NCI-H524 treated with DMSO at 0.1 percent for 48 hours (cell line): ENCODE results near the gene STAT5A.
"Not testable (repeated sequence)": the region's sequence is repeated elsewhere in the genome, so short reads cannot be mapped to it uniquely, and the experiment has no call there.

Source experiments
- DNase-seq: peaks from one replicate; lab custom pipeline; 2025; lab: John Stamatoyannopoulos, UW

The STAT5A gene

DNA sequence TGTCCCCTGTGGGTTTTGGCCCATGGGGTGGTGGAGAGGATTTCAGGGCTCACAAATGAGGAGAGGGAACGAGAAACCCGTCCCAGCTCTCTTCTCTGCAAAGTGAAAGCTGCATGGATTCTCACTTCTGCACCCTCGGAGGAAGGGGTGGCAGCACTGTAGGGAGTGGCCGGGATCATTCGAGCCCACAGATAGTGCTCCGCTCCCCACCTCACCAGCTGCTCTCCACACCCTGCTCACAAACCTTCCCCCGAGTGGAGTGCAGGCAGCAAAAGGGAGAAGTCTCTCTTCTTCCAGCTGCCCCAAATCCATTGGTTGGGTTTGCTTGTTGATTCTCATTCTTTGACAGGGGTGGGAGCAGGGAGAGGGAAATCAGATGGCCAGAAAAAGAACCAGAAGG, 20.1 kb downstream of the STAT5A start:
- DNase-seq: no peak

- DNase-seq: no peak
Measured at GRCh38 chr17:42309142-42309541, 20.8 kb downstream of the STAT5A start.

GRCh38 chr17:42309986-42310786, 21.9 kb downstream of the STAT5A start:
- DNase-seq: no peak

DNA sequence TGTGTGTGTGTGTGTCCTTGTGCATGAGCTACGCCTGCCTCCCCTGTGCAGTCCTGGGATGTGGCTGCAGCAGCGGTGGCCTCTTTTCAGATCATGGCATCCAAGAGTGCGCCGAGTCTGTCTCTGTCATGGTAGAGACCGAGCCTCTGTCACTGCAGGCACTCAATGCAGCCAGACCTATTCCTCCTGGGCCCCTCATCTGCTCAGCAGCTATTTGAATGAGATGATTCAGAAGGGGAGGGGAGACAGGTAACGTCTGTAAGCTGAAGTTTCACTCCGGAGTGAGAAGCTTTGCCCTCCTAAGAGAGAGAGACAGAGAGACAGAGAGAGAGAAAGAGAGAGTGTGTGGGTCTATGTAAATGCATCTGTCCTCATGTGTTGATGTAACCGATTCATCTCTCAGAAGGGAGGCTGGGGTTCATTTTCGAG, 22.5 kb downstream of the STAT5A start:
- DNase-seq: no peak

DNA sequence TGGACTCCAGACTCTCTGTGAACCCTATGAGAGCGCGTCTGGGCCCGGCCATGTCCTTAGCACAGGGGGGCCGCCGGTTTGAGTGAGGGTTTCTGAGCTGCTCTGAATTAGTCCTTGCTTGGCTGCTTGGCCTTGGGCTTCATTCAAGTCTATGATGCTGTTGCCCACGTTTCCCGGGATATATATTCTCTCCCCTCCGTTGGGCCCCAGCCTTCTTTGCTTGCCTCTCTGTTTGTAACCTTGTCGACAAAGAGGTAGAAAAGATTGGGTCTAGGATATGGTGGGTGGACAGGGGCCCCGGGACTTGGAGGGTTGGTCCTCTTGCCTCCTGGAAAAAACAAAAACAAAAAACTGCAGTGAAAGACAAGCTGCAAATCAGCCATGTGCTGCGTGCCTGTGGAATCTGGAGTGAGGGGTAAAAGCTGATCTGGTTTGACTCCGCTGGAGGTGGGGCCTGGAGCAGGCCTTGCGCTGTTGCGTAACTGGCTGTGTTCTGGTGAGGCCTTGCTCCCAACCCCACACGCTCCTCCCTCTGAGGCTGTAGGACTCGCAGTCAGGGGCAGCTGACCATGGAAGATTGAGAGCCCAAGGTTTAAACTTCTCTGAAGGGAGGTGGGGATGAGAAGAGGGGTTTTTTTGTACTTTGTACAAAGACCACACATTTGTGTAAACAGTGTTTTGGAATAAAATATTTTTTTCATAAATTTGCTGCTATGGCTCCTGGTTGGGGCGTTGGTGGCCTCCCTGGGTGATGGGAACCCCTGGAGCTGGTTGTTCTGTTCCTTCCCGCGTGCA, 23.1 kb downstream of the STAT5A start:
- no peak for DNase-seq

GRCh38 chr17:42312035-42312284, 23.7 kb downstream of the STAT5A start:
- DNase-seq: no peak

DNA sequence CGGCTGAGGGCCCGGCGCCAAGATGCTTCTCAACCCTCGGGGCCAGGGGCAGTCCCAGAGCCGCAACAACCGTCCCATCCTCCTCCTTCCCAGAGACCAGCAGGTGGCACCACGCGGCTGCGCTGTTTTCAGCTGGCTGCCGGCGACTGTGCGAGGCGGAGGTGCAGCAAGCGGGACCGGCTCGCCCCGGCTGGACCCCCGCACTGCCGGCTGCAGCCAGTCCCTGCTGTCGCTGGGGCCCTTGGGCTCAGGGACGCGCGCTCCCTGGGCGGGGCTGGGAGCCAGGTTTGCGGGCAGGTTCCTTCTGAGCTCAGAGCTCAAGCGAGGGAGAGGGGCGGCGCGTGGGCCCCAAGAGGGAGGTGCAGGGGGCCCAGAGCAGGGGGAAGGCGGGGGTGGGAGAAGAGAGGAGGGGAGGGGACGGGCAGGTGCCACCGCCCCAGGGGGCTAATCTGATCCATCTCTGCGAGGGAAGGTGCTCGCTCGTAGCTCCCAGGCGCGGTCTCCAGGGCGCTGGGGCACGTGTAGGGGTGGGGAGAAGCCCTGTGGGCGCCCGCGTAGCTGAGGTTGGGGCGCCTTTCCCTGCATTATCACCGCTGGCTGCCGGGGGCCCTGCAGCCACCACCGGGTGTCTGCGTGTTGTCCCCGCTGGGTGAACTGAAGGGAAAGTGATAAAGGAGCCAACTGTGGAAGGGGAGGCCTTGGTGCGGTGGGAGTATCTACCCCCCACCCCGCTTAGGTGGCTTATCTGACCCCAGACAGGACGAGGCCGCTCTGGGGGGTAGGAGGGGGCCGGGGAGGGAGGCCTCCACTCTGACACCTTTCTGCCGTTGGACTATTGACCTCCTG, 24.2 kb downstream of the STAT5A start:
- DNase-seq: peak; percentile 84

DNA sequence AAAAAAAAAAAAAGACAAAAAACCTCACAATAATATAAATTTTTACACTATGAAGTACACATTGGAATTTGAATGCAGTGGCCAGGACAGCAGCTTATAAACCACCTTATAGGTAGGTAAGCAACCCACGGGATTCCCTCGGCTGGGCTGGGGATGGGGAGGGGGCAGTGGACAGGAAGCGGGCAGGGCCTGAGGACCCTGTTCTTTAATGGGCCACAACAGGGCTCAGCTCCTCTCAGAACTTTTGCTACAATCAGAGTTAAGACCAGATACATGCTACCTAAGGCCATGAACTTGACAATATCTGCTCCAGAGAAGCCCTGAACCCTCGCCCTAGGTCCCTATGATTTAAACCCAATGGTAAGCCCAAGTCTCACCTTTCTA, 25.1 kb downstream of the STAT5A start:
- no peak for DNase-seq

DNA sequence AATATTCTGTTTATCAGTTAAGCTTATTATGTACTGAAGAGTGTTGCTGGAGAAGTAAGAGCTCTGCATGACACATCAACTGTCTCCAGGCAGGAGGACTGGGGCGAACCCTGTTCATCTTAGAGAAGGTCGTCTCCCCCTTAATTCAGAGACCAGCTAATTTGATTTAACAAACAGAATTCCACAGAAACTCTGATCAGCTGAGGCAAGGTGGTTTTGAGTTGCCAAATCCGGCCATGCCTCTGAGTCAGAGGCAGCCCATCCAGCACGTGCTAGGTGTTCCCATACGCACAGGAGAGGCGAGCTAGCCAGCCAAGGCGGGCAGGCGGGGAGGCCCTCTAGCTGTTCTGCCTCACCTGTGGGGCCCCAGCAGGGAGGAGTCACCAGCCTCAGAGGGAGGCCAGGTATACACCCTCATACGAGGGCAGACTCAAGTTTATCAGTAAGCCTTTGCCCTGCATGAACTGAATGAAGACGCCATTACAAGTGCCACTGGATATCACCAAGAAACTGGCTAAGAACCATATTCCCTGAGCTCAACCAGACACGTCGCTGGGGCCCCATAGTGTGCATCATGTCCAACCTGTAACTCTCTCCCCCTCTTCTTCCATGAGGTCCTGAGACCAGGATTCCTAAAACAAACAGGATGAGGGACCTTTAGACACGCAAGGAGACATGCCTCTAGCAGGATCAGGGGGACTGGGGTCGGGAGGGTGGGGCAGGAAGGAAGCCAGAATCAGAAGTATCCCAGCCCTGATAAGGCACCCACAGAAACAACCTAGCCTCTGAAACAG, 25.7 kb downstream of the STAT5A start:
- DNase-seq: no peak

- no peak for DNase-seq
Measured at GRCh38 chr17:42315402-42316156, 27.3 kb downstream of the STAT5A start.

- DNase-seq: no peak
Measured at GRCh38 chr17:42316755-42317154, 28.5 kb downstream of the STAT5A start.

DNA sequence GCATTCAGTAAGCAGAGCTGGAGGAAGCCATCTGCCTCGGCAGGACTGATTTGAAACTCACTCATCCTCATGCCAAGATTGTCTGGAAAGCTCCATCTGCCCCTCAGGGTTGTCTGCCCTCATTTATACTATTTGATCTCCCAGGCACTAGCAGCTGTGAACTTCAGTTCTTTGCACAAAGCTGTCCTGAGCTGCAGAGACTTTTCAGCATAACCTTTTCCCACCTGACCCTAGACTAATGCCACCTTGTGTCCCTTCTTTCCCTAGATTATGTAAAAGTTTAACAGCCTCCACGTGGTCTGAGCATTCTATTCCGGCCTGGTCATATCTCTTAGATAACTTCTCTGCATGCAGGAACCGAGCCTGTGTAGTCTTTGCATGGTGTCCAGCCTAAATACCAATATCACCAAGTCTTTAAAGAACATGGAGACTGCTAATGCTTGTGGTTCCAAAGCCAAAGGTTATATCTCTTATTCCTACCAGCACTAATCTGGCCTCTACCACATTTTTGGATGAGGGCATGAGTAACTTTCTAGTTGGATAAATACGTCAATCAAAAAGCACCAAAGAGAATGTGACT, 29.1 kb downstream of the STAT5A start:
- peak; percentile 2 for DNase-seq

- DNase-seq: not testable (repeated sequence)
Measured at GRCh38 chr17:42317967-42318366, 29.7 kb downstream of the STAT5A start.

DNA sequence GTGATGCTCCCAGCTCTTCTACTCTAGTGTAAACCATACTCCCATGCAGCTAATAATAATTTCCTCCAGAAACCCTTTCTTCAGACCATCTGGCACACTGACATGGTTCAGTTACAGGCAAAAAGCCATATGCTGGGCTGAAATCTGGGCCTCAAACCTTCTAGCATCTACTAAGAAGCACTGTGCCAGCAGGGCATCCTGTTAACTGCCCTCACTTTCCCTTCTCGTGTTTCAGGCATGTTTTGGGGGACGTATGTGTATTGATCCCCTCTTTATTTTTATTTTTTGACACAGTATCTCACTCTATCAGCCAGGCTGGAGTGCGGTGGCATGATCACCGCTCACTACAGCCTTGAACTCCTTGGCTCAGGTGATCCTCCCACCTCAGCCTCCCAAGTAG, 33.3 kb downstream of the STAT5A start:
- peak; percentile 89 for DNase-seq

DNA sequence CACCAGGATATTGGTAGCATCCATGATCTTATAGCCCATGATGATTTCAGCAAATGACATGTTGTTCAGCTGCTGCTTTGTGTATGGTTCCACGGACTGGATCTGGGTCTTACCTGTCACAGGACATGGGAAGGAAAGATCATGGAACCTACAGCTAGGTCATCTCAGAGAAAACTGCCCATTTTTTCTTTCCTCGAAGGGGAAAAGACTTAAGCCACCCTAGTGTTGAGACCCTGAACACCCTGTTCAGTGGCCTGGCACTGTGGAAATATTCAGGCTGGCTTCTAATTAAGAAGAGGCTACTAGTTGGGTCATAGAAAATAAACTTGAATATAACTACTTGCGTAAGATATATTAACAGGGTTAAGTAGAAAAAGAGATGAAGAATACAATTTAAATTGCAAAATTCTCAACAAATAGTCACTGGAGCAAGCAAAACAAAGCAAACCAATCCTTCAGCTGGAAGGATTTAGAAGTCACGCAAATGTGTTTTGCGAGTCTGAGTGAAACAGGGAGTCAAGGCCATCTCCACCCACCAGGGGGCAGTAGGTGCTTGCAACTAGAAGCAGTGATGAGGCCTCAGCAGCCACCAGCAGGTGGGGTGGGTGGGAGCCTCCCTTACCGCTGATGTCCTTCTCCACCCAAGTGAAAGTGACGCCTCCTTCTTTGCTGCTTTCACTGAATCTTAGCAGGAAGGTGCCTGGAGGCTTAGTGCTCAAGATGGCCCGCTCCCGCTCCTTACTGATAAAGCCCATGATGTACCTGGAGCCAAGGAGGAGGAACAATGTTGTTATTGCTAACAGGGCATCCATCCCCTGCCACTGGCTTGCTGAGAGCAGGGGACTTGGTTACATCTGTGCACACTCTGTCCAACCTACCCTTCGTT, 34.3 kb downstream of the STAT5A start:
- peak; percentile 43 for DNase-seq

GRCh38 chr17:42323268-42323773, 35.0 kb downstream of the STAT5A start:
- no peak for DNase-seq

GRCh38 chr17:42325026-42325425, 36.7 kb downstream of the STAT5A start:
- no peak for DNase-seq

- no peak for DNase-seq
Measured at GRCh38 chr17:42329025-42329976, 41.0 kb downstream of the STAT5A start.
